HG03571 (cell line): ENCODE results near the gene ABITRAM.
A peak's percentile ranks its signal among the peaks of the same experiment; 100 is the strongest.
"Not testable (repeated sequence)": the region's sequence is repeated elsewhere in the genome, so short reads cannot be mapped to it uniquely, and the experiment has no call there.

Source experiments
- ATAC-seq: cut with Tn5 transposase; IDR thresholded peaks from one replicate; pipeline ENCODE4 v1.9.1; 2021; ENCODE audit not compliant: unreplicated experiment

ABITRAM gene, protein sequence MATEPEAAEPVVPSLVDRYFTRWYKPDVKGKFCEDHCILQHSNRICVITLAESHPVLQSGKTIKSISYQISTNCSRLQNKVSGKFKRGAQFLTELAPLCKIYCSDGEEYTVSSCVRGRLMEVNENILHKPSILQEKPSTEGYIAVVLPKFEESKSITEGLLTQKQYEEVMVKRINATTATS

DNA sequence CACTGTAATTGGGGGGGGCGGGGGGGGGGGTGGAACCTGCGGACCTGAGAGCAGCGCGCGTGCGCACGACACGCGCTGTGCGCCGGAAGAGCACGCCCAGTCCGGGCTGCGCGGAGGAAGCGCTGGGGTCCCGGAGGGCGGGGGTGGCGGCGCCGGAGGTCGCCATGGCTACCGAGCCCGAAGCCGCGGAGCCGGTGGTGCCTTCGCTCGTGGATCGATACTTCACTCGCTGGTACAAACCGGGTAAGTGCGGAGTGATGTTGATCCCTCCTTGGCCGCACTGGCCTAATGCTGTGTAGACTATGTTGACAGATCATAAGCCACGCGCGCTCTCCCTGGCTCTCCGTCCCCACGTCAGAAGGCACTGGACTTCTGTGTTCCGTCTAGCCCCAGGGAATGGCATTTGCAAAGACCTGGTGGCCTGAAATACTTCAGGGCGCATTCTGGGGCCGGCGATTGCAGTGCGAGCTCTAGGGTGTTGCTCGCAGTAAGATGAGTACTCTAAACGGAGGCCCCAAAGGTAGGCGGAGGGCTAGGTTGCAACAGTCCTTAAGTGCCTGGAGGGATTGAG lies at the start of gene ABITRAM:
Gene ABITRAM, plus strand, starts transcription at position 78 of the 571 bp plus-strand sequence. Its CDS starts 87 bp downstream, at position 165.
- ATAC-seq: peak; percentile 76

- no peak for ATAC-seq
Observed at GRCh38 chr9:108884701-108885100, 49.5 kb upstream of the ABITRAM start.

DNA sequence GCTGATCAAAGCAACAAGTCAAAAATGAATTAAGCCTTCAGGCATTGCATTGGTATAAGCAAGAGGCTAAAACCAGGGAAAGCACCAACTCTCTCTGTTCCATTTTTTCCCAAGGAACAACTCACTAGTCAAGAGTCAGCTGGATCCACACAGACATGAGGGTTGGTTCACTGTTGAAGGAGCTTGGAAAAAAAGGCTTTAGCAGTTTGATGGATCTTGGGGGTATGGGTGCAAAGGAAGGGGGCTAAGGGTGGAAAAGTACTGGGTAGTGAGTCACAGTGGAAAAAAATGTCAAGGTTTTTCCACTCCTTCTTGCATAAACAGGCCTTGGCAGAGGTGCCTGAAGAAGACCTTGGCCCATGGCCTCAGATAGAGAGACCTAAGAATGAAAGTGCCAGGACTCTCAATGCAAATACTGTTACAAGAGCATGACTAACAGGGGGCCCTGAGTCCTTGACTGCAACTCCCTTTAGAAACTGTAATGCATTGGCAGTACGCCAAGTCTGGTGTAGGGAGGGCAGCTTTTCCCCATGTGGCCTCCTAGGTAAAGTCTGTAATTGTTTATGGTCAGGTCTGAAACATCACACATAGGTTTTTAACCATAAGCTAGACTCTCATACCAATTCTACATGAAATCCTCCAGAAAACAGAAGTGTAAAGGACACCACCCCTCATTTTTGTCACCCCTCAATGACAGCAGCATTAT lies 48.4 kb upstream of the ABITRAM start:
- ATAC-seq: peak; percentile 97

- ATAC-seq: not testable (repeated sequence)
Observed at GRCh38 chr9:108886594-108887271, 47.5 kb upstream of the ABITRAM start.

DNA sequence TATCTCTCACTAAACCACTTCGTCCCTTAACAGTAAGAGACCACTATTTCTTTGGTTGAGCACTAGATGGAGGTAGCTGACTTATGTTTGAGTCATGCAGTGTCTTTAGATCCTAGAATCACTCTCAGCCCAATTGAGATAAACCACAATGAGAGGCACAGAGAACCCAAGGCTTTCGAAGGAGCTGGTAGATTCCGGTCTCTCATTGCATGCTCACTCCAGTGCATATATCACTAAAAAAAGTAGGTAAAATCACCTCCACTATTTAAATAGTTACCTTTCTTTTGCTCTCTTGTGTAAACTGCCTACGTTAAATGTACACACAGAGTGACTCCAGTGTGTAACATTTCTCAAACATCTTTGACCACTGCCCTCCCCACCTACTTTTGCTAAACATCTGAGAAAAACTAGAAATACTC lies 44.5 kb upstream of the ABITRAM start:
- no peak for ATAC-seq

DNA sequence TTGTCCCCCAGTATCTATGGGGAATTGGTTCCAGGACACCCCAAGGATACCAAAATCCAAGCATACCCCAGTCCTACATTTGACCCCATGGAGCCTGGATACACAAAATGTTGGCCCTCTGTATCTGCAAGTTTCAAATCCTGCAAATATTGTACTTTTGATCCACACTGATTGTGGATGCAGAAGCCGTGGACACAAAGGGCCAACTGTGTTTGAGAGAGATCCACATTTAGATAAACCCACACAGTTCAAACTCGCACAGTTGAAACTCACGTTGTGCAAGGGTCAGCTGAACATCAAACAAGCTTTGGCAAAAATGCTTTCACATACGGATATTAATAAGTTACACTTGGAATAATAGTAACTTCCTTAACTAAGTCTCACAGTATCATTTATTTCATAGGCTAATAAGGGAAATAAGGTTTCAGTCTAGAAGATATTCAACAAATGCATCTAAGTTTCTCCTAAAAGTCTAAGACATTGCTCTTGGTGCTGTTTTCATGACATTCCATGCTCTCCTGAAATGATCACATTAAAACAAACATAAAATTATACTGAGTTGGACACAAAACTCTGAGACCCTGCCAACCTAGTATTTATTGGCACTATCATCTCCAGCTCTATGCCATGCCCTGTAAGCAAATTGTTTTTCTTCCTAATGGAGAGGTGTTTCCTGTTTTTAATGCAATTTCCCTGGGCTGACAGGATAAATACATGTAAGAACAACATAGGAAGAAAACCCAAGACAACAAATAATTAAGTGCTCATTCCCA lies 39.8 kb upstream of the ABITRAM start:
- no peak for ATAC-seq

GRCh38 chr9:108897324-108898096 lies 36.7 kb upstream of the ABITRAM start:
- no peak for ATAC-seq

GRCh38 chr9:108899023-108899695 lies 35.0 kb upstream of the ABITRAM start:
- ATAC-seq: not testable (repeated sequence)

DNA sequence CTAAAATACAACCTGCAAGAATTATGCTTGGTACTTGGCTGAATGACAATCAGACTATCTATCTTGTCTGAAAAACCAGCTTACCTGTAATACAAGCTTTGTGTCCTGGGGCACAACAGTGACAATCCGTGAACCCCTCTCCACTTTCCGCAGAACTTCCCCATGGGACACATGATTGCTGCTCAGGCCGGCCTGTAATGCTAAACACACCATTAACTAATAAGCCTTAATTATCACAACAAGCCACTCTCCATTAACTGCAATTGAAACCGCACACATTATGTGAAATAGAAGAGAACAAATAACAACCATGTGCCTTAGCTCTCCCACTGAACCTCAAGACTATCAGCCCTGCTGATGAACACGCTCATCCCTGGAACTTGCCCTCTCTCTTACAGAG lies 34.0 kb upstream of the ABITRAM start:
- no peak for ATAC-seq

GRCh38 chr9:108903420-108904103 lies 30.6 kb upstream of the ABITRAM start:
- ATAC-seq: no peak

DNA sequence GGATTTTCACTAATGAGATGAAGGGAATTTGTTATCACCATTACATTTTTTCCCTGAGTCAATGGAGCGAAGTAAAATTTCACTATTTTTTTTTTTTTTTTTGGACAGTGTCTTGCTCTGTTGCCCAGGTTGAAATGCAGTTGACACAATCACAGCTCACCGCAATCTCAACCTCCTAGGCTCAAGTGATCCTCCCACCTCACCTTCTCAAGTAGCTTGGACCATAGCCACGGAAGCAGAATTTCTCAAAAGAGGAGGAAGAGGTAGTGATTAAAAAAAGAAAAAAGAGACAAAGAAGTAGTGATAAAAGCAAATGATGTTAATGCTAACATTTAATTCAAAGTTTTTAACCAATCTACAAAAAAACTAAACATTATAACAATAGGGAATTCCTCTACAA lies 30.0 kb upstream of the ABITRAM start:
- no peak for ATAC-seq

DNA sequence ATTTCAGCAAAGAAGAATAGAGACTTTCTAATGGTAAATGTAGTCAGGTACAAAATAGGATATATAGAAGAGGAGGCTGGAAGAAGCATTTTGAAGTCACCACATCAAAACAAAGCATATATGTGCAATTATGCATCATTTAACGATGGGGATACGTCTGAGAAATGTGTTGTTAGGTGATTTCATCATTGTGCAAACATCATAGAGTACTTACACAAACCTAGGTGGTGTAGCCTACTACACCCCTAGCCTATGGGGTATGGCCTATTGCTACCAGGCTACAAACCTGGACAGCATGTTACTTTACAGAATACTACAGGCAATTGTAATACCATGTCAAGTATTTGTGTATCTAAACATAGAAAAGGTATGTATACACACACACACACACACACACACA lies 28.7 kb upstream of the ABITRAM start:
- ATAC-seq: no peak

DNA sequence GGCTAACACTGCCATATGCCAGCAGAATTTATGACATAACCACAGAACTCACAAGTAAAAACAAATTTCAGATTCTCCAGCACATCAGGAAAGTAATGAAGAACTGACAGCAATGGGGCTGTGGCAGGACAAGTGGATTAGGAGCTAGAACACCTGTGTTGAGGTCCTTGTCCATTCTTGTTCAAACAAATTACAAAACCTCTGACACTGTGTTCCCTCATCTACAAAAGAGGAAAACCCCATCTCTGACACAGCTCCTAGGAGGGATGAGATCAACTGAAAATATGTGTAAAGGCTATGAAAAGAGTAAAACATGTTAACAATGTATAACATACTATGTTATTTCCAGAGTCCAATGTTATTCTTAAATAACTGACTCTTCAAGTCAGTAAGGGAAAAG lies 23.8 kb upstream of the ABITRAM start:
- no peak for ATAC-seq

- no peak for ATAC-seq
Observed at GRCh38 chr9:108910914-108911313, 23.3 kb upstream of the ABITRAM start.

GRCh38 chr9:108911820-108912219 lies 22.4 kb upstream of the ABITRAM start:
- ATAC-seq: no peak

DNA sequence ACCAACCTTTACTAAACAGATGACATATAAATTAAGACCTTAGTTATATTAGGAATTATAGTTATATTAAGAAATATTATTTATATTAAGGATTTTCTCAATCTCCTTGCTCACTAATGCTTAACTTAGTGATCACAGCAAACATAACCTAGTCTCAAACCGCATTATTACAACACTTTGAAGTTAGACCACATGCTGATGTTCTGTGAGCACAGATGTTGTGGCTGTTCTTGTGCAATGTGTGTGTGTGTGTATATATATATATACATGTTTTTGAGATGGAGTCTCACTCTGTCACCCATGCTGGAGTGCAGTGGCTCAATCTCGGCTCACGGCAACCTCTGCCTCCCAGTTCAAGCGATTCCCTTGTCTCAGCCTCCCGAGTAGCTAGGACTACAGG lies 20.8 kb upstream of the ABITRAM start:
- no peak for ATAC-seq

GRCh38 chr9:108919517-108919916 lies 14.7 kb upstream of the ABITRAM start:
- no peak for ATAC-seq

GRCh38 chr9:108920401-108920800 lies 13.8 kb upstream of the ABITRAM start:
- not testable (repeated sequence) for ATAC-seq

DNA sequence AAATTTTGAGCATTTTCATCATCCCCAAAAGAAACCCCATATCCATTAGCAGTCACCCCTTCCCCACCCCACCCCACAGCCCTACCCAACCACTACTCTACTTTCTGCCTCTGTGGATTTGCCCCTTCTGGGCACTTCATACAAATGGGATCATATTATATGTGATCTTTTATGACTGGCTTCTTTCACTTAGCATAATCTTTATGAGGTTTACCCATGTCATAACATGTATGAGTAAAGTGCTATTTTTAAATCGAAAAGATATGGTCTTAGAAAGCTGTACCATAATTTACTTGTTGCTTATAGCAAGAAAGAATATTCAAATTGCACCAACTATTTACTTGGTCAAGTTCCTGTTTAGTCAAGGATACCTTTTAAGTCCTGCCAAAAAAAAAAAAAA lies 13.0 kb upstream of the ABITRAM start:
- ATAC-seq: no peak
